ENCODE data around the gene TOMM7. TPM values are rescaled to one million over a fixed set of nuclear protein-coding genes. Genes with fewer than 3 reads are reported as not detected.

Gene TOMM7
- total RNA-seq, 2 experiments from 2014 or later, result 206 to 240 TPM

DNA sequence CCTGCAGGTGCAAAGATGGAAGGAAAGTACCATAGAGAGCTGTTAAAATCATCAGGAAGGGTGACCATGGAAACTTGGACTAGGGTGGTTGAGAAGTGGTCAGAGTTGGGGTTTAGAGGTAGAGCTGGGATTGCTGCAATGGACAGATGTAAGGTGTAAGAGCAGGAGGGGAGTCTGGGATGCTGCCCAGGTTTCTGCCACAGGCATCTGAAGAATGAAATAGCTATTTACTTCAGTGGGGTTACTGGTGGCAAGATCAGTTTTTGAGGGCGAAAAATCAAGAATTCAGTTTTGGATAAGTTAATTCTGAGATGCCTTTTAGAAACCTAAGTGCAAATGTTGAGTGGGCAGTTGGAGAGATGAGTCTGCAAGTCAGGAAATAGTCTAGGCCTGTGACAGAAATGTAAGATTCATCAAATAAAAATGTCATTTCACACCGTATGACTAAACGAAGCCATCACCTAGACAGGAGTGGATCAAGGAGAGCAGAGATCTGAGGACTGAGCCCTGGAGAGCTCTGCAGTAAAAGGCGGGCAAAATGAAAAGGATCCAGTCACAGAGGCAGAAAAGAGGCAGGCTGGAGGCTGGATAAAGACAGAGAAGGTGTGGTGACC is 22.7 kb upstream of the TOMM7 start:
- DNase-seq, result no peak
- intact Hi-C loops (cut with micrococcal nuclease), result no loop called here
- TF ChIP-seq, protein P1, sequence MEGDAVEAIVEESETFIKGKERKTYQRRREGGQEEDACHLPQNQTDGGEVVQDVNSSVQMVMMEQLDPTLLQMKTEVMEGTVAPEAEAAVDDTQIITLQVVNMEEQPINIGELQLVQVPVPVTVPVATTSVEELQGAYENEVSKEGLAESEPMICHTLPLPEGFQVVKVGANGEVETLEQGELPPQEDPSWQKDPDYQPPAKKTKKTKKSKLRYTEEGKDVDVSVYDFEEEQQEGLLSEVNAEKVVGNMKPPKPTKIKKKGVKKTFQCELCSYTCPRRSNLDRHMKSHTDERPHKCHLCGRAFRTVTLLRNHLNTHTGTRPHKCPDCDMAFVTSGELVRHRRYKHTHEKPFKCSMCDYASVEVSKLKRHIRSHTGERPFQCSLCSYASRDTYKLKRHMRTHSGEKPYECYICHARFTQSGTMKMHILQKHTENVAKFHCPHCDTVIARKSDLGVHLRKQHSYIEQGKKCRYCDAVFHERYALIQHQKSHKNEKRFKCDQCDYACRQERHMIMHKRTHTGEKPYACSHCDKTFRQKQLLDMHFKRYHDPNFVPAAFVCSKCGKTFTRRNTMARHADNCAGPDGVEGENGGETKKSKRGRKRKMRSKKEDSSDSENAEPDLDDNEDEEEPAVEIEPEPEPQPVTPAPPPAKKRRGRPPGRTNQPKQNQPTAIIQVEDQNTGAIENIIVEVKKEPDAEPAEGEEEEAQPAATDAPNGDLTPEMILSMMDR (IDR thresholded peaks at IDR 0.05), result no peak
- POLR2A ChIA-PET, result interaction anchor here (0.8 kb wide), 1 partner anchor 10 kb away, joined by 3 read pairs; no protein-coding TSS in a partner anchor
- H3K4me3 Mint-ChIP-seq, result no peak overlapping the region
- no peak for ATAC-seq
- H3K27ac Mint-ChIP-seq, result no peak overlapping the region
- CTCF ChIA-PET, result interaction anchor here (0.8 to 2.1 kb wide), 3 partner anchors 10 to 211 kb away, joined by 3 to 8 read pairs (median 3); no protein-coding TSS in a partner anchor
- H3K9me3 Mint-ChIP-seq, result no peaks in the 10 kb centered on the region
- H3K4me1 Mint-ChIP-seq (ENCODE audit: low read depth), result no peaks in the 10 kb centered on the region
- no peaks in the 10 kb centered on the region for H3K36me3 Mint-ChIP-seq (ENCODE audit: low read depth)
- H3K27me3 Mint-ChIP-seq, result no peaks in the 10 kb centered on the region

DNA sequence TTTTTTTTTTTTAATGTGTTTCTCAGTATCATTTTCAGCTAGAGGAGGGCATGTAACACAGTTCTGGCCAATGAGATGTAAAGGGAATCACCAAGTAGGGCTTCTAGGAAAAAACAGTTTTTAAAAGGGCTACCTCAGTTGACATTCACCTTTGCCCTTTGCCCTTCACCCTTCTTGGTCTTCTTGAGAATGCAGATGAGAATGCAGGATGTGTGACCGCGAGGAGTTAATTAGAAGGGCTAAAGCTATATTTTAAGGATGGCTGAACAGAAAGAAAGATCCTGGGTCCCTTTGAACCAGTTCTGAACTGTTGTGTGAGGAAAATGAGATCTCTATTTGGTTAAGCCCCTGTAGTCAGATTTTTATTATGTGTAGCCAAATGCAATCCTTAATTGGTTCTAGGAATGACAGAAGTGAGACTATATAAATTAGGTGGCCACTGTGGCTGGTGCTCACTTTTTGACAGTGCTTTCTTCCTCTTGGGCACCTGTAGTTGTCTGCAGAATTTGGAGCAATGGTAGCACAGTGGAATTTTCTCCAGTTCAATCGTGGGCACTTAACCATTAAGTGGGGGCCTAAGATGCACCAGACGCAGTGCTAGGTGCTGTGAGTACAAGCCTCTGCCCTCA is 21.1 kb upstream of the TOMM7 start:
- Mint-ChIP-seq H3K36me3 (ENCODE audit: low read depth) (no peaks in the 10 kb centered on the region), H3K4me1 (ENCODE audit: low read depth) (no peaks in the 10 kb centered on the region), H3K27me3 (peaks cover 6% of the 10 kb centered on the region), H3K4me3 (no peak overlapping the region), H3K27ac (no peak overlapping the region), H3K9me3 (no peaks in the 10 kb centered on the region)
- TF ChIP-seq, protein P1 (IDR thresholded peaks at IDR 0.05), result no peak
- DNase-seq, result no peak
- intact Hi-C loops (cut with micrococcal nuclease), result no loop called here
- POLR2A ChIA-PET, result no interaction called here
- ATAC-seq, result no peak
- CTCF ChIA-PET, result no interaction called here

DNA sequence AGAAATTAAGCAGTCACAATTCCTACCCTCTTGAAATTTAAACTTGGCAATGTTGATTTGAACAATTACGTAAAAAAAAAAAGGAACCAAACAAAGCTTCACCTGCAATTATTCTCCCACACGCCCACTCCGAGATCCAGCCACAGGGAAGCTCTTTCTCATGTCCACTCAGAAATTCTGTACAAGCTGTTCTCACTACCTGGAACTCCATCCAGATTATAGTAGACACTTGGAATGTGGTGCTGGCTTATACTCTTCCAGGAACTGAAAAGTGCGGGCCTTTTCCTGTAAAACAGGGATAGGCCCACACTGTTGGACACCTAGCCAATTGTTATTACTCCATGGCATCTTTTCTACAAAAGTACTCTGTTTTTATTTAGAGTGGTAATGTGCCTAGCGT is 20.3 kb upstream of the TOMM7 start:
- TF ChIP-seq, protein P1 (IDR thresholded peaks at IDR 0.05), result no peak
- Mint-ChIP-seq H3K9me3 (no peaks in the 10 kb centered on the region), H3K27ac (no peak overlapping the region), H3K27me3 (peaks cover 6% of the 10 kb centered on the region), H3K4me3 (no peak overlapping the region), H3K36me3 (ENCODE audit: low read depth) (no peaks in the 10 kb centered on the region), H3K4me1 (ENCODE audit: low read depth) (no peaks in the 10 kb centered on the region)
- POLR2A ChIA-PET, result no interaction called here
- intact Hi-C loops (cut with micrococcal nuclease), result no loop called here
- CTCF ChIA-PET, result no interaction called here
- ATAC-seq (no peak), DNase-seq (no peak)

DNA sequence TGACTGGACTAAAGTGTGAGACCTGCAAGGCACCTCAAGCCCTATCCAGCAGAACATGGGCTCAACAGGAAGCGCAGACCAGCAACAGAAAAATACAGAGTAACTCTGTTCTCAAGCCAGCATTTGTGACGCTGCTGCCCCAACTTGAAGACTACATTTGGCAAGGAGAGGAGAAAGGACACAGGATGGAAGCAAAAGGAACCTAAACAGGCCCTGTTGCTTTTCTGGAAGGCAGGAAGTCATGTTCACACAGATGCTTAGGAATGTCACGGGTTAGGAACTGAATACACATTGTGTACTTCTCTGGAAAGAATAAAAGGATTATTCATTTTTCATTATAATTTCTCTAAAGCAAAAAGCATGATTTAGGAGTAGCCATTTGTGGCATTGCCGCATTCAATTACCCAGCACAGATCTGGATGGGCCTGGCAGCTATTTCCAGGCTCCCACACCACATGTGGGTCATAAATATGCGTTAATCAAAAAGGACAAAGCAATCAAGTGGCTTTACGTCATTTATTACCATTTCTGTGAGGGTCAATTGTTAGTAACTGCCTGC is 19.8 kb upstream of the TOMM7 start:
- H3K27me3 Mint-ChIP-seq, result peaks cover 6% of the 10 kb centered on the region
- intact Hi-C loops (cut with micrococcal nuclease), result no loop called here
- no peaks in the 10 kb centered on the region for H3K36me3 Mint-ChIP-seq (ENCODE audit: low read depth)
- no peaks in the 10 kb centered on the region for H3K4me1 Mint-ChIP-seq (ENCODE audit: low read depth)
- H3K27ac Mint-ChIP-seq, result no peak overlapping the region
- ChIA-PET CTCF (no interaction called here), POLR2A (no interaction called here)
- TF ChIP-seq, protein P1 (IDR thresholded peaks at IDR 0.05), result no peak
- ATAC-seq (no peak), DNase-seq (no peak)
- no peak overlapping the region for H3K4me3 Mint-ChIP-seq
- no peaks in the 10 kb centered on the region for H3K9me3 Mint-ChIP-seq

DNA sequence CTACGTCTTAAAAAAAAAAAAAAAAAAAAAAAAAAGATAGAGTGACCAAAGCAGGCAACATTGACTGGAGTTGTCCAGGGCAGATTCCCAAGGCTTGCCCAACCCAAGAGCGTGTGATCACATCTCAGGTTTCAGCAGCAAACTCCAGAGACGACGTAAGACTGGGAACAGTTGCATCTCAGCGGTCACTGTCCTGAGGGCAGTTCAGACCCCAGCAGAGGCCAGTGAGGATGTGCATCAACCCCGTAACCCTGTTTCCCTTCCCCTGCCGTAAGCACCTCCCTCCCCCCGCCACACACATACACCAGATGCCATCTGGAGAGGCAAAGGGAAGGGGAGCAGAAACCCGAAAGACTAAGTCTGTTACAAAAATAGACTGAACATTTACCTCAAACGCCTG is 19.3 kb upstream of the TOMM7 start:
- CTCF ChIA-PET, result no interaction called here
- Mint-ChIP-seq H3K27ac (no peak overlapping the region), H3K4me1 (ENCODE audit: low read depth) (no peaks in the 10 kb centered on the region), H3K4me3 (no peak overlapping the region), H3K9me3 (no peaks in the 10 kb centered on the region), H3K27me3 (peaks cover 6% of the 10 kb centered on the region), H3K36me3 (ENCODE audit: low read depth) (no peaks in the 10 kb centered on the region)
- TF ChIP-seq, protein P1 (IDR thresholded peaks at IDR 0.05), result no peak
- no peak for ATAC-seq
- intact Hi-C loops (cut with micrococcal nuclease), result no loop called here
- POLR2A ChIA-PET, result no interaction called here
- DNase-seq, result no peak
